Heart left ventricle (tissue), 13 donors: ENCODE results near the gene AGXT.

Source experiments
- CTCF ChIP-seq, 12 donors: fragments of 200-600 bp; sonication (generic) in 4 of 12; IDR thresholded peaks; one replicate each; pipeline versions ENCODE4 v1.5.0 to v1.8.0; 2018 to 2022; ENCODE audit warnings: antibody characterized with exemption in 12 of 12, mild to moderate bottlenecking in 5 of 12
- POLR2A ChIP-seq, 2 donors: fragments of 450-650 bp; IDR thresholded peaks; one replicate each; pipeline ENCODE4 v1.6.1; 2017; ENCODE audit warnings: antibody characterized with exemption in 2 of 2, mild to moderate bottlenecking in 2 of 2, moderate library complexity in 2 of 2
- donor health status: ischemic (EF 13 %, LVEDD 7.1; RV severe dilation, severe dysfunction).
- donor health status: DM: no; HTN: yes; CAD: no.
- donor health status: DM: no; HTN: no; CAD: no.
- donor health status: ischemic (EF 25% LVEDD 6.9; RV normal size, moderate dysfunction).
- donor health status: ischemic (EF 25% LVEDD 5.7; RV mildly dilated, moderate dysfunction).
- donor health status: ischemic (EF 35%, LVEDD 5.7; RV mildly dilated, moderate dysfunction).
- donor health status: nonischemic (EF 11% LVEDD 7.7; RV severe dilation, severe dysfunction).
- donor health status: DM: yes; HTN: yes; CAD: no.
- donor health status: PGD.
- donor health status: ischemic (EF 29% LVEDD 5.4; RV normal size, mild dysfunction).
- donor health status: nonischemic (EF 23%, LVEDD 6.1; RV moderate dilation, normal function).

GRCh38 chr2:240928476-240929363, 60.1 kb downstream of the AGXT start:
- TF ChIP-seq CTCF (IDR thresholded peaks at IDR 0.05) (no peak), POLR2A (IDR thresholded peaks at IDR 0.05) (no peak)
